ENCODE results near the gene SOBP.

DNA sequence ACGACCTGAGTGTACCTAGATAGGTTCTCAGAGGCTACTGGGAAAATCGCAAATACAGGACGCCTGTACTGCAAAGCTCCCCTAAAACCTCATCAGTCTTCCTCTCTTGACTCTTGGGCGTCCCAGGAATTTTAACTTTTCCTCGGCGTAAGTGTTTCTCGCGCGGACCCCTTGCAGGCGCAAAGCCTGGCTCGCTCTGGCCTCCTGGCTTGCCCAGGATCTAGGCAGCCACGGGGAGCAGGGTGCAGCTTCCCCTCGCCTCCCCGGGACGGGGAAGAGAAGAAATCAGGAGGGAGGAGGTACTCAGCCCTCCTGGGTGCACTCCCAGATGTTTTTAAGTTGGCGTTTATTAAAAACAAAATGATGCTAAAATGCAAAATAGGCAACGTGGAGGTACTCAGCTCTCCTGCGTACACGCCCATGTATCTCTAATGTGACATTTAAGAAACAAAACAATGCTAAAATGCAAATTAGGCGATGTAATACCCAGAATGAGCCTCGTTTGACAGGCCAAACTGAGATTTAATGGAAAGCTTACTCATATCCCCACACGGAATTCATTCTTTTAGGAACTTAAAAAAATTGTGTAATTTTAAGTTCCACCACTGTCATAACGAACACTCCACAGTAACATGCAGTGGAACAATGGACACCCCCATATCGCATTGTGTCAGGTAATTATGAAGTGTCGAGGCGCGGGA, 1.6 kb upstream of the SOBP start:
- TF ChIP-seq, protein P1, sequence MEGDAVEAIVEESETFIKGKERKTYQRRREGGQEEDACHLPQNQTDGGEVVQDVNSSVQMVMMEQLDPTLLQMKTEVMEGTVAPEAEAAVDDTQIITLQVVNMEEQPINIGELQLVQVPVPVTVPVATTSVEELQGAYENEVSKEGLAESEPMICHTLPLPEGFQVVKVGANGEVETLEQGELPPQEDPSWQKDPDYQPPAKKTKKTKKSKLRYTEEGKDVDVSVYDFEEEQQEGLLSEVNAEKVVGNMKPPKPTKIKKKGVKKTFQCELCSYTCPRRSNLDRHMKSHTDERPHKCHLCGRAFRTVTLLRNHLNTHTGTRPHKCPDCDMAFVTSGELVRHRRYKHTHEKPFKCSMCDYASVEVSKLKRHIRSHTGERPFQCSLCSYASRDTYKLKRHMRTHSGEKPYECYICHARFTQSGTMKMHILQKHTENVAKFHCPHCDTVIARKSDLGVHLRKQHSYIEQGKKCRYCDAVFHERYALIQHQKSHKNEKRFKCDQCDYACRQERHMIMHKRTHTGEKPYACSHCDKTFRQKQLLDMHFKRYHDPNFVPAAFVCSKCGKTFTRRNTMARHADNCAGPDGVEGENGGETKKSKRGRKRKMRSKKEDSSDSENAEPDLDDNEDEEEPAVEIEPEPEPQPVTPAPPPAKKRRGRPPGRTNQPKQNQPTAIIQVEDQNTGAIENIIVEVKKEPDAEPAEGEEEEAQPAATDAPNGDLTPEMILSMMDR (IDR thresholded peaks at IDR 0.05) = no peak
- no peak for TF ChIP-seq POLR2A (IDR thresholded peaks at IDR 0.05)
